Dedifferentiated amniotic fluid mesenchymal stem cell (primary cell): ENCODE data around the gene FAM114A2.
"Not testable (repeated sequence)": the region's sequence is repeated elsewhere in the genome, so short reads cannot be mapped to it uniquely, and the experiment has no call there.

Experiments used
- DNase-seq: peaks from one replicate; pipeline ENCODE4 v3.0.0-alpha.2; 2016; ENCODE audit errors: extremely low spot score

The FAM114A2 gene

DNA sequence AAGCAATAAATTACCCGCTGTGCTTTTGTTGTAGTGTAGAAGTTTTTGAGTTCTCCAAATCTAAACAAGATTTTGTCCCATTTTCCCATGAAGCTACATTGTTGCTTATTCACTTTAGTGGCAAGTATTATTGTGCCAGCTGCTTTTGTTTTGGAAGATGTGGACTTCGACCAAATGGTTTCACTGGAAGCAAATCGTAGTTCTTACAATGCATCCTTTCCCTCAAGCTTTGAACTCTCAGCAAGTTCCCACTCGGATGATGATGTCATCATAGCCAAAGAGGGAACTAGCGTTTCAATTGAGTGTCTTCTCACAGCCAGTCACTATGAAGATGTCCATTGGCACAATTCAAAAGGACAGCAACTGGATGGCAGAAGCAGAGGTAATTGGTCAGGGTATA lies 10.9 kb upstream of the FAM114A2 start:
- DNase-seq = no peak

DNA sequence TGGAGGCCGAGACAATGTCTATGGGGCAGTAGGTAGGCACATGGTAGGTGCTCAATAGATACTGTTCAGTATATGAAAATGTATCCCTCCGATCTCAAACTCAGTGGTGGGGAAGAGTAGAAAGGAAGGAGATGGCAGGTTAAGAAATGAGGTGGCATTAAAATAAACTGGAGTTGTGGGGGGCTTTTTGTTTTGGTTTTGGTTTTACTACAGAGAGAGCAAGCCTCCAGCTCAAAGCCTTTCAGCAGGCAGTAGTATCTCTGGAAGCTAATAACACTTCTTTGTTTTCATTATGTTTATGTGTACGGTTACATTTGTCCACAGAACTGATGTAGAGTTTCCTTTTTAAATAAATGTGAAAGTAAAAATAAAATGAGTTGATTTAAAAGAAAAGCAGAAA lies 8.6 kb upstream of the FAM114A2 start:
- DNase-seq = no peak

GRCh38 chr5:154046486-154046885 lies 7.8 kb upstream of the FAM114A2 start:
- no peak for DNase-seq

GRCh38 chr5:154044581-154044980 lies 5.9 kb upstream of the FAM114A2 start:
- DNase-seq = no peak

- no peak for DNase-seq
Observed at GRCh38 chr5:154044099-154044498, 5.4 kb upstream of the FAM114A2 start.

DNA sequence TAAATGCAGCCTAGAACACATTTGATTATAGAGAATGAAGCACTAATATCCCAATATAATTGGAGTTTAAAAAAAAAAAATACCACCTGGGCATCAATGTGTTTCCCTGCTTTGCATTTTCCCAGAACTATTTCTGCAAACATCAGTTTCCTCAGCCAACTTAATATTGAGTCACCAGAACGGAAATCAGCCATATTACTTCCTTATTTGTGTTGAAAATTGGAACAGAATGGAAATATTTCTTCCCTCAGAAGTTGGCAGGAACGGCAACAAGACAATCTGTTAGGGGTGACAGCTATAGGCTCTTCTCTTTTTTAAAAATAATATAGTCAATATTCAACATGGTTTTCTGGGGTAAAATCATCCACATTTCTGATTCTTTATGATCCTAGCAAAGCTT lies 4.1 kb upstream of the FAM114A2 start:
- no peak for DNase-seq

- no peak for DNase-seq
Observed at GRCh38 chr5:154039458-154039829, 734 bp upstream of the FAM114A2 start.

- DNase-seq = no peak
Observed at GRCh38 chr5:154038261-154038706, 426 bp downstream of the FAM114A2 start.

DNA sequence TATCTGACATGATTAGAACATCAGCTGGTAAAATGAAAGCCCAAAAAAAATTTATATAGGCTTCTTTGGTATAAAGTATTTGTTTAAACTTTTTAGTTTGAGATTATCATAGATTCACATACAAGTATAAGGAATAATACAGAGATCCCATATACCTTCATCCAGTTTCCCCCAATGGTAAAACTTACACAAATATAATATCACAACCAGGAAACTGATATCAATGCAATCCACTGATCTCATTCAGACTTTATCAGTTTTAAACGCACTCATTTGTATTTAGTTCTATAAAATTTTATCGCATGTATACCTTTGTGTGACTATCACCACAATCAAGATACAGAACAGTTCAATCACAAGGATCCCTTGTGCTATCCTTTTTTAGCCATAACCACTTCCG lies 3.8 kb downstream of the FAM114A2 start:
- no peak for DNase-seq

GRCh38 chr5:154031937-154032489 lies 6.7 kb downstream of the FAM114A2 start:
- no peak for DNase-seq

DNA sequence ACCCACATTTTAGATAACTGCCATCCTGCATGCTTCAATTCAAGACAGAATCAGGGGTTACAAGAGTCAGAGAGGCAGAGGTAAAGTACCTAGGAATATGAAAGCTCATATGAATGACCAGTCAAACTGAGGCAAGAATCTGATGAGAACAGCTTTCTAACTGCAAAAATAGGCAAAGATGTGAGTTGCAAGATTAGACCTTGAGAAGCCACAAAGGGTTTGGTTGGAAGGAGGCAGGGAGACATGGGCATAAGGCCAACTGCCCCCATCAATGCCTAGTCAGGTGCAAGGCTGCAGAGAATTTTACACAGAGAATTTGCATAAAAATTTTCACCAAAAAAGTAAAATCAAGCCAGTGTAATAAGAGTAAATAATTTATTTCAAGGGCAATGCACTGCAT lies 12.8 kb downstream of the FAM114A2 start:
- no peak for DNase-seq

- DNase-seq = not testable (repeated sequence)
Observed at GRCh38 chr5:154018919-154019318, 19.8 kb downstream of the FAM114A2 start.

- no peak for DNase-seq
Observed at GRCh38 chr5:154015071-154015693, 23.5 kb downstream of the FAM114A2 start.

- no peak for DNase-seq
Observed at GRCh38 chr5:154010660-154011059, 28.1 kb downstream of the FAM114A2 start.

DNA sequence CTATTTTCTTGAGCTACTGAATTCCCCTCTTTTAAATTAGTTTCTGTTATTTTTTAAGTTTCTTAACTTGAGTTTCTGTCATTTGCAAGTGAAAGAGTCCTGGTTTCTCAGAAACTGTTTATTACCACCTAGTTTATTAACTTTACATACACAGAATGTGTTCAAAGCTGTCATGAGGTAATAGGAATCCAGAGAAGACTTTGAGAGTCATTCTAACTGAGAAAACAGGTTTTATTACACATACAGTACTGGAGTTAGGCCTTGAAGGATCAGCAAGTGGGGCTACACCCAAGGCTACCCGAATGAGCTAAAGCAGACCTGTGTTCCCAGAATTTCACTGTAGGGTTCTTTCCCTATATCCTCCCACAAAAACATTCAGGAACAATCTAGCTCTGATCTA lies 33.1 kb downstream of the FAM114A2 start:
- DNase-seq = no peak

DNA sequence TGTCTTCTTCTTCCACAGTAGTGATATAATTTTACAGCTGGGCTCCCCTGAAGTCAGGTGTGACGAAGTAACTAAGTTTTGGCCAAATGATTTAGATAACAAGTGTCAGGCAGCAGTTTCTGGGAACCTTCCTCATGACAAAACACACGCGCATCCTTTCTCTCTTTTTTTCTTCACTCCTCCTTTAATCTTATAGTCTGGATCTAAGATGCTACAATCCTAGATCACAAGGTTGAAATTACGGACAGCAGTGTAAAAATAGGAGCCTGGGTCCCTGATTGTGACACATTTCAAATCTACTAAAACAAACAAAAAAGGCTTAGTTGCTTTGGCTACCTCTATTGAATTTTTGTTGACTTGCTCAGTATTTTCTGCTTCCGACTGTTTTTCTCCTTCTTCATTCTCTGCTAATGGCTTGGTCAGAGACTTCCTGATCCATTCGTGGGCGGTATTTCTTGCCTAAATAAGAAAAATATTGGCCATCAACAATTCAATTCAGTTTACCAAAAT lies 36.1 kb downstream of the FAM114A2 start:
- DNase-seq = no peak

DNA sequence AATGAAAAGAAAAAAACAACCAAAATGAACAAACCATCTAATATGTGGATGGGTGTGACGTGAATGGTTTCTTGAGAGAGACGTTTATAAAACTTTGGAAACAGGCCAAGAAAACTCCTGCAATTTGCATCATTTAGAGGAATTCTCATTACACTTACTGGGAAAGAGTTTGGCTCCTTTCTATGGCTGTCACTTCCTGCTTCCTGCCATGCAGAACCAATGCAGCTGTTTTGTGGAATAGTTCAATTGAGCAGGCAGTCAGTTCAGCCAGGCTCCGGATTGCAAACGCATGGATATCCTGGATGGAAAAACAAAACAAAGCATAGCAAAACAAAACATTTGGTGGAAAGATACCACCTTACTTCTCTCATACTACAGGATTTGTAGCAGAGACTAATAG lies 36.6 kb downstream of the FAM114A2 start:
- no peak for DNase-seq

DNA sequence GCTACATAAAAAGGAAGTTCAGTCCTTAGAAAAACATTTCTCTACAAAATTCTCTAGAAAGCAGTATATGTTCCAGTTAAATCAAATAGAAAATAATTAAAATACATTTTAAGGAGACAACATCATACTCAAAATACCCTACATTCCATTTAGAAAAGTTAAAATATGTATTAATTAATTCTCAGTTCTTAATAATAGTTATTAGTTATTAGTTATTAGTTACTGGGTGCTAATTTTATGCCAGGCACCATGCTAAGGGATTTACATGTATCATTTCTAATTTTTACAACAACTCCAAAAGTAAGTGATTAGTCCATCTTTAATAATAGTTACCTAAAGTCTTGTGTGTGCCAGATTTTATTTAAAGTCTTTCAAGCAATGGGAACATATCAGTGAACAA lies 38.0 kb downstream of the FAM114A2 start:
- DNase-seq = no peak

DNA sequence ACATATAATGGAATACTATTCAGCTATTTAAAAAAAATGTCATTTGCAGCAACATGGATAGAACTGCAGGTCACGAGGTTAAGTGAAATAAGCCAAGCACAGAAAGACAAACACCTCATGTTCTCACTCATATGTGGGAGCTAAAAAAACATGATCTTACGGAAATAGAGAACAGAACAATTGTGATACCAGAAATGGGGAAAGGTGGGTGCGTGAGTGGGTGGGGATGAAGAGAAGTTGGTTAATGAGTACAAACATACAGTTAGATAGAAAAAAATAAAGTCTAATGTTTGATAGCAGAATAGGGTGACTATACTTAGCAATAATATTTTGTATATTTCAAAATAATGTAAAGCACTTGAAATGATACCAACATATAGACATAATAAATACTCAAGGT lies 38.7 kb downstream of the FAM114A2 start:
- DNase-seq = no peak

- DNase-seq = no peak
Observed at GRCh38 chr5:153998768-153999167, 39.9 kb downstream of the FAM114A2 start.

DNA sequence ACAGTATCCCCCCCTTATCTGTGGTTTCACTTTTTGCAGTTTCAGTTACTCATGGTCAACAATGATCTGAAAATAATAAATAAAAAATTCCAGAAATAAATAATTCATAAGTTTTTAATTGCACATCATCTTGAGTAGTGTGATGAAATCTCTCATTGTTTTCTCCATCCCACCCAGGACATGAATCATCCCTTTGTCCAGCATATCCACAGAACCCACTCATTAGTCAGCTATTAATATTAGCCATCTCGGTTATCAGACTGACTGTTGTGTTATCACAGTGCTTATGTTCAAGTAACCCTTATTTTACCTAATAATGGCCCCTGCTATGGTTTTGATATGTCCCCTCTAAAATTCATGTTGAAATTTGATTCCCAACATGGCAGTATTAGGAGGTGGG lies 40.7 kb downstream of the FAM114A2 start:
- no peak for DNase-seq

DNA sequence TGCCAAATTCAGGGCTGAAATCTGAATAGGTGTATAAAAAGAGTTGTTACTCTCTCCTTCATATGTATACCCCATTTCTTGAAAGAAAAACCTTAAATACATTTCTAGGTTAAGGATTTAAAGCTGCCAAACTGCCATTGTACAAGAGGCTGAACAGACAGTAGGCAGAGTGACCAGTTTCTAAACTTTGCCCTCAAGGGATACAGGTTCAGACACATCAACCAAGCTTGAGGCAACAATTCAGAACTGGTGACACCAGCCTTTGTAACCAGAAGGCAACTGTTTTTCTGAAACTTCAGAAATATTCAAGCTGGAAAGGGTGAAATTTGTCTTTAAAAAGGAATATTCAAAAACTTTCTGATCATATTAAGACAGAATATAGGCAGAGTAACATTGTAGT lies 47.5 kb downstream of the FAM114A2 start:
- no peak for DNase-seq

GRCh38 chr5:153988510-153988909 lies 50.2 kb downstream of the FAM114A2 start:
- DNase-seq = no peak

DNA sequence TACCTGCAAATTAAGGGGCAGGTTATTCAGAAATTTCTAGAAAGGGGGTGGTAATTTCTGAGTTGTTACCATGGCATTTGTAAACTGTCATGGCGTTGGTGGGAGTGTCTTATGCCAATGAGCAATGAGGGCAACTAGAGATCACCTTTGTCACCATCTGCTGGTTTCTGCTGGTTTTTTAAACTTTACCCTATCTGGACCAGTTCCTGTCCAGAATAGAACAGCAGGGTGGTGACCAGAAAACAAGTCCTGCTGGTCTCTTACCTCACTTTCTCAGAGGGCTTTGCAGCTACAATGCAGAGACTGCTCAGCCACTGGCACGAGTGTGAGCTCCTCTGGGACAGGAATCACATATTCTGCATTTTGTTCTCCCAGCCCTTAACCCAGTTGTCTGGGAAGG lies 51.4 kb downstream of the FAM114A2 start:
- no peak for DNase-seq
